Activated B cell treated with CpG ODN at 0.5 μM for 24 hours (primary cell): ENCODE data around the gene ADAMTS6. TPM values are rescaled to one million over a fixed set of nuclear protein-coding genes. Genes with fewer than 3 reads are reported as not detected.

ENCODE experiments used
- ATAC-seq: fragments of 200-7000 bp; cut with Tn5 transposase; one replicate; pipeline ENCODE4 v1.10.0; 2021; ENCODE audit warnings: low read depth, mild to moderate bottlenecking, moderate library complexity
- CTCF ChIA-PET: fragments of 350-600 bp; sonication (Branson Sonifier 250); formaldehyde crosslinking; loops from one replicate; lab custom pipeline; 2021; ENCODE audit warnings: antibody characterized with exemption; lab: Charles Lee
- POLR2A ChIA-PET: fragments of 350-600 bp; sonication (Branson Sonifier 250); formaldehyde crosslinking; loops from one replicate; lab custom pipeline; 2021; ENCODE audit warnings: antibody characterized with exemption; lab: Charles Lee
- DNase-seq: peaks from one replicate; pipeline ENCODE4 v3.0.0; 2022
- H3K27ac Mint-ChIP-seq: one replicate; pipeline ENCODE4 v1.8.0; 2020; ENCODE audit warnings: mixed read lengths
- H3K27me3 Mint-ChIP-seq: one replicate; pipeline ENCODE4 v1.8.0; 2021; ENCODE audit warnings: mixed read lengths
- H3K36me3 Mint-ChIP-seq: one replicate; pipeline ENCODE4 v1.8.0; 2021; ENCODE audit warnings: low read depth, mixed read lengths
- H3K4me1 Mint-ChIP-seq: one replicate; pipeline ENCODE4 v1.8.0; 2021; ENCODE audit warnings: mixed read lengths
- H3K4me3 Mint-ChIP-seq: one replicate; pipeline ENCODE4 v1.8.0; 2020; ENCODE audit warnings: mild to moderate bottlenecking, mixed read lengths
- H3K9me3 Mint-ChIP-seq: one replicate; pipeline ENCODE4 v1.8.0; 2020; ENCODE audit warnings: mixed read lengths
- CTCF ChIP-seq: fragments of 200-600 bp; IDR thresholded peaks from one replicate; pipeline ENCODE4 v1.8.0; 2022; ENCODE audit warnings: antibody characterized with exemption, mild to moderate bottlenecking
- intact Hi-C: fragments of 100-400 bp; cut with micrococcal nuclease; formaldehyde crosslinking; loops from one replicate; pipeline ENCODE4 v1.15.1; 2024
- total RNA-seq: library from RNA; stranded (reverse); gene quantifications from 2 replicates; pipeline ENCODE4 v1.2.3, GENCODE V29; 2022

Gene ADAMTS6
- total RNA-seq, 1 donor from 2014 or later: 3.2 TPM

- Mint-ChIP-seq H3K9me3 (peaks cover 18% of the 10 kb centered on the region), H3K4me1 (no peaks in the 10 kb centered on the region), H3K4me3 (no peak overlapping the region), H3K36me3 (peaks cover 7% of the 10 kb centered on the region), H3K27ac (no peak overlapping the region), H3K27me3 (no peaks in the 10 kb centered on the region)
- ATAC-seq (no peak), DNase-seq (no peak)
- intact Hi-C loops: no loop called here
- ChIA-PET POLR2A (no interaction called here), CTCF (no interaction called here)
- no peak for TF ChIP-seq CTCF
Observed at GRCh38 chr5:65341835-65342234, 139.9 kb downstream of the ADAMTS6 start.

- DNase-seq (no peak), ATAC-seq (no peak)
- H3K36me3 Mint-ChIP-seq: peaks cover 7% of the 10 kb centered on the region
- H3K4me1 Mint-ChIP-seq: no peaks in the 10 kb centered on the region
- no peak for TF ChIP-seq CTCF
- intact Hi-C loops: no loop called here
- H3K27ac Mint-ChIP-seq: no peak overlapping the region
- H3K27me3 Mint-ChIP-seq: no peaks in the 10 kb centered on the region
- CTCF ChIA-PET: no interaction called here
- POLR2A ChIA-PET: no interaction called here
- no peak overlapping the region for H3K4me3 Mint-ChIP-seq
- H3K9me3 Mint-ChIP-seq: peaks cover 18% of the 10 kb centered on the region
Observed at GRCh38 chr5:65338606-65339151, 143.0 kb downstream of the ADAMTS6 start.

- no peak for TF ChIP-seq CTCF
- ChIA-PET CTCF (no interaction called here), POLR2A (no interaction called here)
- Mint-ChIP-seq H3K4me3 (no peak overlapping the region), H3K9me3 (no peaks in the 10 kb centered on the region), H3K4me1 (no peaks in the 10 kb centered on the region), H3K27me3 (no peaks in the 10 kb centered on the region), H3K36me3 (no peaks in the 10 kb centered on the region), H3K27ac (no peak overlapping the region)
- DNase-seq (no peak), ATAC-seq (no peak)
- intact Hi-C loops: no loop called here
Observed at GRCh38 chr5:65334077-65334476, 147.6 kb downstream of the ADAMTS6 start.

DNA sequence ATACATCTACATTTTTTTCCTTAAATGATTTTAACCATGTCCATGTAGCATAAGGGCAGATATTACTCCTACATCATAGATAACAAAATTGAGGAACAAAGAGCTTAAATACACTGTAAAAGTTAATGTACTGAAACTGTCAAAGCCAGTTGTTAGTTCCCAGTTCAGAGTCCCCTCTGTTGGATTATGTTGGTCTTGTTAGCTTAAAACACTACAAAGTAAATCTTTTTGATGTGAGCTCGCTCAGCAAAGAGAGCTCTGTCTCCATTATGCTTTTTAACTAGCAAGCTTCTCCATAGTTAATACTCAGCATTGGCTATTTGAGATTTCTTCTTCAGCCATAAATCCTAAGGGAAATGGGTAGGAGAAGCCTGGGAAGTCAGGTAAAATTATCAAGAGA, 149.1 kb downstream of the ADAMTS6 start:
- Mint-ChIP-seq H3K4me3 (no peak overlapping the region), H3K36me3 (no peaks in the 10 kb centered on the region), H3K27ac (no peak overlapping the region), H3K27me3 (no peaks in the 10 kb centered on the region), H3K4me1 (no peaks in the 10 kb centered on the region), H3K9me3 (no peaks in the 10 kb centered on the region)
- POLR2A ChIA-PET: no interaction called here
- DNase-seq (no peak), ATAC-seq (no peak)
- intact Hi-C loops: no loop called here
- no peak for TF ChIP-seq CTCF
- CTCF ChIA-PET: no interaction called here

DNA sequence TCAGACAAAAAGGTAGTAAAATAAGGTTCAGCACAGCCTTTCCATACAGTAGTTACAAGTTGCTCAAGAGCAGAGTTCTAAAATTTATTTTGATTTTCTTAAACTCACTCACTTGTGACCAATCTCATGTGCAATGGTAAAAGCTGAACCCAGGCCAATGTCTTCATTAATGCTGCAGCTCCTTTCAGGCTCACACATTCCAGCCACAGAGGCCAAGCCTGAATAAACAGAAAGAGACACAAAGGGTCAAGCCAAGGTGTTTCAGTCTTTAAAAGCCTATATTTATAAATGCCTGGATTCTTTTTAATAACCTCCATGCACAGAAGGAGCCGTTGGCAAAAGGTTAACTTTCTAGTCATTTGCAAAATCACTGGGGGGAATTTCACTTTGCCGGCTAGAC, 152.5 kb downstream of the ADAMTS6 start:
- no peak for TF ChIP-seq CTCF
- intact Hi-C loops: no loop called here
- no peak overlapping the region for H3K27ac Mint-ChIP-seq
- ATAC-seq (no peak), DNase-seq (no peak)
- H3K27me3 Mint-ChIP-seq: no peaks in the 10 kb centered on the region
- no peaks in the 10 kb centered on the region for H3K4me1 Mint-ChIP-seq
- H3K36me3 Mint-ChIP-seq: no peaks in the 10 kb centered on the region
- POLR2A ChIA-PET: no interaction called here
- H3K4me3 Mint-ChIP-seq: no peak overlapping the region
- H3K9me3 Mint-ChIP-seq: no peaks in the 10 kb centered on the region
- CTCF ChIA-PET: no interaction called here
